ENCODE data around the gene PPP1R9A.

Gene PPP1R9A

DNA sequence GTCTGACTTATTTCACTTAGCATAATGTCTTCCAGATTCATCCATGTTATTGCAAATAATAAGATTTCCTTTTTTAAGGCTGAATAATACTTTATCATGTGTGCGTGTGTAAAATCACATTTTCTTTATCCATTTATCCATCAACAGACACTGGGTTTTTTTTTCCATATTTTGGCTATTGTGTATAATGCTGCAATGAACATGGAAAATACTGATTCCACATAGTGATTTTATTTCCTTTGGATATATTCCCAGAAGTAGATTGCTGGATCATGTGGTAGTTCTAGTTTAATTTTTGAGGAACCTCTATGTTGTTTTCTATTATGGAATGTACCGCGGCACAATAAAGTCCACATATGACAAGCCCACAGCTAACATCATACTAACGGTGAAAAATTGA lies 236.9 kb downstream of the PPP1R9A start:
- TF ChIP-seq, protein P1, sequence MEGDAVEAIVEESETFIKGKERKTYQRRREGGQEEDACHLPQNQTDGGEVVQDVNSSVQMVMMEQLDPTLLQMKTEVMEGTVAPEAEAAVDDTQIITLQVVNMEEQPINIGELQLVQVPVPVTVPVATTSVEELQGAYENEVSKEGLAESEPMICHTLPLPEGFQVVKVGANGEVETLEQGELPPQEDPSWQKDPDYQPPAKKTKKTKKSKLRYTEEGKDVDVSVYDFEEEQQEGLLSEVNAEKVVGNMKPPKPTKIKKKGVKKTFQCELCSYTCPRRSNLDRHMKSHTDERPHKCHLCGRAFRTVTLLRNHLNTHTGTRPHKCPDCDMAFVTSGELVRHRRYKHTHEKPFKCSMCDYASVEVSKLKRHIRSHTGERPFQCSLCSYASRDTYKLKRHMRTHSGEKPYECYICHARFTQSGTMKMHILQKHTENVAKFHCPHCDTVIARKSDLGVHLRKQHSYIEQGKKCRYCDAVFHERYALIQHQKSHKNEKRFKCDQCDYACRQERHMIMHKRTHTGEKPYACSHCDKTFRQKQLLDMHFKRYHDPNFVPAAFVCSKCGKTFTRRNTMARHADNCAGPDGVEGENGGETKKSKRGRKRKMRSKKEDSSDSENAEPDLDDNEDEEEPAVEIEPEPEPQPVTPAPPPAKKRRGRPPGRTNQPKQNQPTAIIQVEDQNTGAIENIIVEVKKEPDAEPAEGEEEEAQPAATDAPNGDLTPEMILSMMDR (conservative IDR thresholded peaks at IDR 0.05; ENCODE audit: low read length): no peak
- no peak for TF ChIP-seq EZH2phosphoT487 (IDR thresholded peaks at IDR 0.05; ENCODE audit: borderline replicate concordance)

DNA sequence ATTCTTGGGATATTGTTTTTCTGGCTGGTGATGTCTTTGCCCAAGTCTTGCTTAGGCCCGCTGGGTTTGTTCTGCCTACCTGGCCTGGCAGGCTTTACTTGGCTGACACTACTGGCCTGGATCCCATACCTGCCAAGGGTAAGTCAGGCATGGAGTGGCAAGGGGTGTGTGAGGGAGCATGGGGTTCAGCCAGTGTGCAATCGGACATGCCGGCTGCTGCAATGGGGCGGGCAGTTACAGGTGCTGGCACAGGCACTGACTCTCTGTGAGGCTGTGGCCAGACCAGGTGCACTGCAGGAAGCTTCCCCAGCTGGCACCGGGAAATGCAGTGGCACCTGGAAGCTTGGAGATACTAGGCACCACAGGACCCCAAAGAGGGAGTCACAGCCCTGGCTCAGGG lies 248.6 kb downstream of the PPP1R9A start:
- Histone ChIP-seq H3K36me3 (ENCODE audit: insufficient read depth, low read length) (no peaks in the 10 kb centered on the region), H4K20me1 (ENCODE audit: insufficient read depth, low read length, poor library complexity, severe bottlenecking) (no peaks in the 10 kb centered on the region), H3K4me3 (ENCODE audit: low read length, poor library complexity, severe bottlenecking) (no peak overlapping the region), H2AFZ (ENCODE audit: low read length) (no peak overlapping the region), H3K9me3 (ENCODE audit: insufficient read depth, low read depth, low read length) (no peaks in the 10 kb centered on the region), H3K79me2 (ENCODE audit: insufficient read depth, low read length) (no peaks in the 10 kb centered on the region), H3K4me1 (ENCODE audit: insufficient read depth, low read length, poor library complexity, severe bottlenecking) (no peaks in the 10 kb centered on the region), H3F3A (ENCODE audit: low read depth) (no peaks in the 10 kb centered on the region), H3K9me2 (replicated peaks; ENCODE audit: low read depth, low read length) (no peaks in the 10 kb centered on the region), H3K9ac (ENCODE audit: low read depth, low read length, poor library complexity, severe bottlenecking) (no peak overlapping the region), H3K27me3 (ENCODE audit: insufficient read depth, low read length, poor library complexity, severe bottlenecking) (no peaks in the 10 kb centered on the region), H3K4me2 (ENCODE audit: low read depth, low read length, poor library complexity, severe bottlenecking) (no peak overlapping the region)
- no peak for TF ChIP-seq EZH2phosphoT487 (IDR thresholded peaks at IDR 0.05; ENCODE audit: borderline replicate concordance)
- TF ChIP-seq, protein P1 (conservative IDR thresholded peaks at IDR 0.05; ENCODE audit: low read length): no peak

More for the DNA sequence above, 236.9 kb downstream of the PPP1R9A start:
- Histone ChIP-seq H3K27me3 (ENCODE audit: insufficient read depth, low read length, poor library complexity, severe bottlenecking) (no peaks in the 10 kb centered on the region), H4K20me1 (ENCODE audit: insufficient read depth, low read length, poor library complexity, severe bottlenecking) (no peaks in the 10 kb centered on the region), H3K4me2 (ENCODE audit: low read depth, low read length, poor library complexity, severe bottlenecking) (no peak overlapping the region), H3F3A (ENCODE audit: low read depth) (no peaks in the 10 kb centered on the region), H3K36me3 (ENCODE audit: insufficient read depth, low read length) (no peaks in the 10 kb centered on the region), H2AFZ (ENCODE audit: low read length) (no peak overlapping the region), H3K4me1 (ENCODE audit: insufficient read depth, low read length, poor library complexity, severe bottlenecking) (no peaks in the 10 kb centered on the region), H3K9ac (ENCODE audit: low read depth, low read length, poor library complexity, severe bottlenecking) (no peak overlapping the region), H3K9me3 (ENCODE audit: insufficient read depth, low read depth, low read length) (no peaks in the 10 kb centered on the region), H3K79me2 (ENCODE audit: insufficient read depth, low read length) (no peaks in the 10 kb centered on the region), H3K4me3 (ENCODE audit: low read length, poor library complexity, severe bottlenecking) (no peak overlapping the region), H3K9me2 (replicated peaks; ENCODE audit: low read depth, low read length) (no peaks in the 10 kb centered on the region)

DNA sequence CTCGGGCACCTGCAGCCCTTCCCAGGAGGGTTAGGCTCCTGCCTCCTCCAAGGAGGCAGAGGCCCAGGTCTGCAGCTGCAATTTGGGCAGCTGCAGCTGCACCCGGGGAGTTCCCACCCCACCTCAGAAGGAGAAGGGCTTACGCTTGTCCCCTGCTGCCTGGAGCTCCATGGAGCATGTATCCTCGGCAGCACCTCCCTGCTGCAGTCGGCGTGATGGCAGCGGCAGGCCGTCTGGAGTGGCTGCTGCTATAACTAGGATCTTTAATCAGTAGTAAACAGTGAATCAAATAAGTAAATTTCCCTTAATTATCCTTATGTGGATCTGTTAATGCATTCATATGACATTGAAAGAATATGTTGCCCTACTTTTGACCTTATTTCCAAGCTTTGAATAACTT lies 250.0 kb downstream of the PPP1R9A start:
- H4K20me1 ChIP-seq (ENCODE audit: insufficient read depth, low read length, poor library complexity, severe bottlenecking): no peaks in the 10 kb centered on the region
- H3K4me2 ChIP-seq (ENCODE audit: low read depth, low read length, poor library complexity, severe bottlenecking): no peak overlapping the region
- no peaks in the 10 kb centered on the region for H3K27me3 ChIP-seq (ENCODE audit: insufficient read depth, low read length, poor library complexity, severe bottlenecking)
- no peak overlapping the region for H3K4me3 ChIP-seq (ENCODE audit: low read length, poor library complexity, severe bottlenecking)
- TF ChIP-seq, protein P1 (conservative IDR thresholded peaks at IDR 0.05; ENCODE audit: low read length): no peak
- no peak for TF ChIP-seq EZH2phosphoT487 (IDR thresholded peaks at IDR 0.05; ENCODE audit: borderline replicate concordance)
- no peak overlapping the region for H3K9ac ChIP-seq (ENCODE audit: low read depth, low read length, poor library complexity, severe bottlenecking)
- H3K4me1 ChIP-seq (ENCODE audit: insufficient read depth, low read length, poor library complexity, severe bottlenecking): no peaks in the 10 kb centered on the region
- no peak overlapping the region for H2AFZ ChIP-seq (ENCODE audit: low read length)
- H3K79me2 ChIP-seq (ENCODE audit: insufficient read depth, low read length): no peaks in the 10 kb centered on the region
- H3K36me3 ChIP-seq (ENCODE audit: insufficient read depth, low read length): no peaks in the 10 kb centered on the region
- no peaks in the 10 kb centered on the region for H3K9me2 ChIP-seq (replicated peaks; ENCODE audit: low read depth, low read length)
- no peaks in the 10 kb centered on the region for H3F3A ChIP-seq (ENCODE audit: low read depth)
- H3K9me3 ChIP-seq (ENCODE audit: insufficient read depth, low read depth, low read length): no peaks in the 10 kb centered on the region
